SU-DHL-6 (cell line): ENCODE data around the gene PPP2R2B.

Experiments used
- CTCF ChIP-seq: fragments of 200-600 bp; sonication (generic); IDR thresholded peaks from one replicate; pipeline ENCODE4 v1.5.1; 2017; ENCODE audit warnings: antibody characterized with exemption, mild to moderate bottlenecking, low read length, moderate library complexity; ENCODE audit not compliant: insufficient read depth, poor library complexity, severe bottlenecking
- EZH2phosphoT487 ChIP-seq: fragments of 200-600 bp; sonication (generic), shearing (Covaris generic); conservative IDR thresholded peaks from 2 replicates; pipeline ENCODE4 v1.6.1; 2018; ENCODE audit warnings: mild to moderate bottlenecking, antibody characterized with exemption, low read length, moderate library complexity, mixed read lengths

GRCh38 chr5:146683861-146684260 is 194.7 kb downstream of the PPP2R2B start:
- TF ChIP-seq CTCF (no peak), EZH2phosphoT487 (no peak)
